OCI-LY7 (cell line): Measurements from ENCODE around the gene C15orf61. TPM values are rescaled to one million over a fixed set of nuclear protein-coding genes. Genes with fewer than 3 reads are reported as not detected.
A peak's percentile ranks its signal among the peaks of the same experiment; 100 is the strongest.

ENCODE experiments used
- BruUV-seq: library from RNA; stranded (reverse); fragments of 400-500 nt; replicated peaks from 2 replicates; lab custom pipeline; 2021; lab: Mats Ljungman, UMichigan
- CTCF ChIA-PET: fragments of 300-600 bp; sonication (Branson Sonifier 250); formaldehyde crosslinking; loops from one replicate; lab custom pipeline; 2022; ENCODE audit warnings: antibody characterized with exemption; ENCODE audit not compliant: unreplicated experiment; lab: Charles Lee
- POLR2A ChIA-PET: fragments of 300-600 bp; sonication (Branson Sonifier 250); formaldehyde crosslinking; loops from one replicate; lab custom pipeline; 2022; ENCODE audit warnings: antibody characterized with exemption; lab: Charles Lee
- DNase-seq: peaks from one replicate; pipeline ENCODE4 v3.0.0-alpha.2; 2015; ENCODE audit warnings: low spot score
- H2AFZ ChIP-seq: fragments of 200-600 bp; sonication (generic), shearing (Covaris generic); 2 replicates; pipeline ENCODE4 v1.6.1; 2014; ENCODE audit warnings: mild to moderate bottlenecking, antibody characterized with exemption, low read length, moderate library complexity
- H3K27ac ChIP-seq: fragments of 200-600 bp; sonication (generic); 2 replicates; pipeline ENCODE4 v1.5.1; 2014; ENCODE audit warnings: mixed run types, low read depth, mild to moderate bottlenecking, moderate library complexity, low read length, inconsistent platforms; ENCODE audit not compliant: poor library complexity, severe bottlenecking
- H3K36me3 ChIP-seq: fragments of 200-600 bp; sonication (generic); 2 replicates; pipeline ENCODE4 v1.6.1; 2014; ENCODE audit warnings: mild to moderate bottlenecking, antibody characterized with exemption, low read length, moderate library complexity, mixed read lengths; ENCODE audit not compliant: insufficient read depth
- H3K4me1 ChIP-seq: fragments of 200-600 bp; sonication (generic); 2 replicates; pipeline ENCODE4 v1.5.1; 2014; ENCODE audit warnings: mild to moderate bottlenecking, low read length; ENCODE audit not compliant: insufficient read depth, poor library complexity, severe bottlenecking
- H3K4me2 ChIP-seq: fragments of 200-600 bp; sonication (generic); 2 replicates; pipeline ENCODE4 v1.6.1; 2014; ENCODE audit warnings: mild to moderate bottlenecking, low read length
- H3K4me3 ChIP-seq: fragments of 200-600 bp; sonication (generic); 2 replicates; pipeline ENCODE4 v1.5.1; 2014; ENCODE audit warnings: mild to moderate bottlenecking, low read depth, low read length; ENCODE audit not compliant: poor library complexity, severe bottlenecking
- H3K79me2 ChIP-seq: fragments of 200-600 bp; sonication (generic); 2 replicates; pipeline ENCODE4 v1.6.1; 2016; ENCODE audit warnings: low read depth, mild to moderate bottlenecking, low read length, moderate library complexity, mixed read lengths; ENCODE audit not compliant: insufficient read depth
- H3K9me2 ChIP-seq: fragments of 200-600 bp; sonication (generic); 2 replicates; pipeline ENCODE4 v1.6.1; 2016; ENCODE audit warnings: mild to moderate bottlenecking, low read length, mixed read lengths; ENCODE audit not compliant: insufficient read depth
- H3K9me3 ChIP-seq: fragments of 200-600 bp; sonication (generic); 2 replicates; pipeline ENCODE4 v1.6.1; 2014; ENCODE audit warnings: mild to moderate bottlenecking, mixed run types, low read length, mixed read lengths
- H4K20me1 ChIP-seq: fragments of 200-600 bp; sonication (generic); 2 replicates; pipeline ENCODE4 v1.6.1; 2014; ENCODE audit warnings: mild to moderate bottlenecking, antibody characterized with exemption, low read length, moderate library complexity, mixed read lengths; ENCODE audit not compliant: insufficient read depth
- EZH2phosphoT487 ChIP-seq: fragments of 200-600 bp; sonication (generic); IDR thresholded peaks from 2 replicates; pipeline ENCODE4 v1.6.1; 2018; ENCODE audit warnings: low read depth, borderline replicate concordance, mild to moderate bottlenecking, mixed run types, antibody characterized with exemption, low read length, moderate library complexity, mixed read lengths
- intact Hi-C: fragments of 100-400 bp; cut with micrococcal nuclease; formaldehyde crosslinking; loops from one replicate; pipeline ENCODE4 v1.10.0; 2022; ENCODE audit not compliant: unreplicated experiment
- total RNA-seq, 2 experiments: library from RNA; depleted of rRNA in 1 of 2; stranded (reverse); fragments of >200 nt in 1 of 2; shearing (Covaris generic) in 1 of 2; gene quantifications; 2 replicates each; pipeline ENCODE4 v1.2.3, GENCODE V29; 2014 to 2022
- TF ChIP-seq, protein P1 (sequence below): fragments of 200-600 bp; sonication (generic); conservative IDR thresholded peaks from 2 replicates; pipeline ENCODE4 v1.5.1; 2014; ENCODE audit warnings: mild to moderate bottlenecking, antibody characterized with exemption, low read length, moderate library complexity, mixed read lengths

C15orf61 gene
- total RNA-seq, 2 experiments from 2014 or later, result 9.3 to 13.3 TPM

DNA sequence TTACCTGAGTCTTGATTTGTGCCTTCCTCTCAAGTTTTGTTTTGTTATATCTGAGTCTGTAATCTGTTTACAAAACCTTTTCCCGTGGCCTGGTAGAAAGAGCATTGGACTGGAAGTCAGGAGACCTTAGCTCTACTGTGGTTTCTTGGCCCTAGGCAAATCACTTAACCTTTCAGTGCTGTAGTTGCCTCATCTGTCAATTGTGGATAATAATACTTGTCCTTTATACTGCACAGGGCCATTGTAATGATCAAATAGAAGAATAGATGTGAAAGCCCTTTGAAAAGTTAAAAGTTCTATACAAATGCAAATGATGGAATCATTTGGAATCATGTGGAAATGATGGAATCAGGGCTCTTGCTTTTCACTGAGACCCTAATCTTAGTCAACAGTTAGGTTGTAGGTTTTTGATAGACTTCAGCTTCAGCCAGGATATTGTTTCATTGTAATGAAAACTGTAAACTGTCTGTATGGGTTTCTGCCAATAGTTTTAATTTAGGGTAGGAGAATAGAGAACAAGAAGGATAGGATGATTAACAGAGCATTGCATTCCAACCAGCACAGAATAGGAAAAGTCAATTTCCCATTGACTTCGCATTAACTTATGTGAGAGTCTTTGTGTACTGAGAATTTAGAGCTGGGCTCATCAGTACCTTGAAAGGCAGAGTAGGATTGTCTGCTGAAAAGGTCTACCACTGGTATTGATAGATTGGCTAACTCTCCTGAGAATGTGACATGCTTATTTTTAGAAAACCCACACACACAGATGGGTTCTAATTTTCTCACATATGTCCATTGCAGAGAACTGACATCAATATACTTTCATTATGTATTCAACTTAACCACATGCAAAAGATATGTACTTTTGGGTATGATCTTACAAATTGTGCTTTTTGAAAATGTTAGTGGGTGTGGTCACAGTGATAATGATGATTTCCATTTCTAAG lies 43.4 kb downstream of the C15orf61 start:
- no peak overlapping the region for H3K4me3 ChIP-seq
- intact Hi-C loops, result no loop called here
- no TSS peak for BruUV-seq
- H3K4me1 ChIP-seq, result peaks cover 41% of the 10 kb centered on the region
- CTCF ChIA-PET, result no interaction called here
- H3K9me2 ChIP-seq, result no peaks in the 10 kb centered on the region
- H3K4me2 ChIP-seq, result peak overlapping the region; percentile 40
- no peak for TF ChIP-seq EZH2phosphoT487
- TF ChIP-seq, protein P1, sequence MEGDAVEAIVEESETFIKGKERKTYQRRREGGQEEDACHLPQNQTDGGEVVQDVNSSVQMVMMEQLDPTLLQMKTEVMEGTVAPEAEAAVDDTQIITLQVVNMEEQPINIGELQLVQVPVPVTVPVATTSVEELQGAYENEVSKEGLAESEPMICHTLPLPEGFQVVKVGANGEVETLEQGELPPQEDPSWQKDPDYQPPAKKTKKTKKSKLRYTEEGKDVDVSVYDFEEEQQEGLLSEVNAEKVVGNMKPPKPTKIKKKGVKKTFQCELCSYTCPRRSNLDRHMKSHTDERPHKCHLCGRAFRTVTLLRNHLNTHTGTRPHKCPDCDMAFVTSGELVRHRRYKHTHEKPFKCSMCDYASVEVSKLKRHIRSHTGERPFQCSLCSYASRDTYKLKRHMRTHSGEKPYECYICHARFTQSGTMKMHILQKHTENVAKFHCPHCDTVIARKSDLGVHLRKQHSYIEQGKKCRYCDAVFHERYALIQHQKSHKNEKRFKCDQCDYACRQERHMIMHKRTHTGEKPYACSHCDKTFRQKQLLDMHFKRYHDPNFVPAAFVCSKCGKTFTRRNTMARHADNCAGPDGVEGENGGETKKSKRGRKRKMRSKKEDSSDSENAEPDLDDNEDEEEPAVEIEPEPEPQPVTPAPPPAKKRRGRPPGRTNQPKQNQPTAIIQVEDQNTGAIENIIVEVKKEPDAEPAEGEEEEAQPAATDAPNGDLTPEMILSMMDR, result no peak
- no peak overlapping the region for H3K27ac ChIP-seq
- H4K20me1 ChIP-seq, result no peaks in the 10 kb centered on the region; the same call in 1 of the 2 replicates
- peak overlapping the region; percentile 1; the same call in 1 of the 2 replicates for H2AFZ ChIP-seq
- DNase-seq, result no peak
- H3K36me3 ChIP-seq, result peaks cover 41% of the 10 kb centered on the region
- POLR2A ChIA-PET, result no interaction called here
- no peaks in the 10 kb centered on the region for H3K9me3 ChIP-seq
- peaks cover 8% of the 10 kb centered on the region; the same call in 1 of the 2 replicates for H3K79me2 ChIP-seq

DNA sequence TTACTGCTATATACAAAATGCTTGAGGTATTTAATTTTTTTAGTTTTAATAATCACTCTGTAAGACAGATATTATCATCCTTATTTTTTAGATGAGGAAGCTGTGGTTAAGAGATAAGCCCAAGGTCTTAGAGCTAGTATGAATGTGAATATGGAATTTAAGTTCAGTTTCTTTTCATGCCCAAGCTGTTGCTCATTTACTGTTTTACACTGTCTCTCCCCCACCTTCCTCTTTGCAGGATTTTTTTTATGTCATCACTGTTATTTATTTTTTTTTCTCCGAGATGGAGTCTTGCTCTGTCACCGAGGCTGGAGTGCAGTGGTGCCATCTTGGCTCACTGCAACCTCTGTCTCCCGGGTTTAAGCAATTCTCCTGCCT lies 44.0 kb downstream of the C15orf61 start:
- POLR2A ChIA-PET, result no interaction called here
- no peaks in the 10 kb centered on the region for H3K9me2 ChIP-seq
- H4K20me1 ChIP-seq, result no peaks in the 10 kb centered on the region; the same call in 1 of the 2 replicates
- BruUV-seq, result no TSS peak
- H3K9me3 ChIP-seq, result no peaks in the 10 kb centered on the region
- CTCF ChIA-PET, result no interaction called here
- H3K27ac ChIP-seq, result no peak overlapping the region
- DNase-seq, result no peak
- no peak for TF ChIP-seq EZH2phosphoT487
- TF ChIP-seq, protein P1, result no peak
- peaks cover 41% of the 10 kb centered on the region for H3K36me3 ChIP-seq
- H3K4me3 ChIP-seq, result no peak overlapping the region
- peaks cover 8% of the 10 kb centered on the region; the same call in 1 of the 2 replicates for H3K79me2 ChIP-seq
- H3K4me1 ChIP-seq, result peaks cover 42% of the 10 kb centered on the region
- H2AFZ ChIP-seq, result no peak overlapping the region
- H3K4me2 ChIP-seq, result peak overlapping the region; percentile 40
- intact Hi-C loops, result no loop called here

DNA sequence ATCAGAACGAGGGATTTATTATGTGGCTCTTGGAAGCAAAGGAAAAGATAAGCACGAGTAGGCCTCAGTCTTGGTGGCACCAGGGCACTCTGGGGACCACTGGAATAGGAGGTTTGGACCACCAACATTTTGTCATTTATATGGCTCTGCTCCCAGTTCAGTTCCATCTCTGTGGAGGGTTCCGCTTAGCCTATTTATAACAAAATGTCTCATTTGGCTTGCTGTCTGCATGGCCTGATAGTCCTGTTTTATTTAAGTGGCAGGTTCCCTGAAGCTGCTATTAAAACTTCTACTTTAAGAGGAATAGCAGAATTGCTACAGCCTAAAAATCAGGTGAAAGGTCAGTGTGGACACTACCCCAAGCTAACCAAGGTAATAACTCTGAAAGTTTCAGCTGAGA lies 48.7 kb downstream of the C15orf61 start:
- no TSS peak for BruUV-seq
- peaks cover 11% of the 10 kb centered on the region for H3K4me1 ChIP-seq
- H4K20me1 ChIP-seq, result no peaks in the 10 kb centered on the region
- DNase-seq, result no peak
- no peak overlapping the region for H2AFZ ChIP-seq
- intact Hi-C loops, result no loop called here
- TF ChIP-seq EZH2phosphoT487, result no peak
- TF ChIP-seq, protein P1, result no peak
- H3K27ac ChIP-seq, result no peak overlapping the region
- no peak overlapping the region for H3K4me2 ChIP-seq
- no peaks in the 10 kb centered on the region for H3K79me2 ChIP-seq
- POLR2A ChIA-PET, result interaction anchor here (0.6 to 1.9 kb wide), 3 partner anchors 10 to 266 kb away, joined by 3 to 5 read pairs (median 3); no protein-coding TSS in a partner anchor
- H3K9me3 ChIP-seq, result no peaks in the 10 kb centered on the region
- peaks cover 26% of the 10 kb centered on the region for H3K36me3 ChIP-seq
- CTCF ChIA-PET, result no interaction called here
- no peak overlapping the region for H3K4me3 ChIP-seq
- H3K9me2 ChIP-seq, result no peaks in the 10 kb centered on the region
